Measurements from ENCODE around the gene RANGRF.

DNA sequence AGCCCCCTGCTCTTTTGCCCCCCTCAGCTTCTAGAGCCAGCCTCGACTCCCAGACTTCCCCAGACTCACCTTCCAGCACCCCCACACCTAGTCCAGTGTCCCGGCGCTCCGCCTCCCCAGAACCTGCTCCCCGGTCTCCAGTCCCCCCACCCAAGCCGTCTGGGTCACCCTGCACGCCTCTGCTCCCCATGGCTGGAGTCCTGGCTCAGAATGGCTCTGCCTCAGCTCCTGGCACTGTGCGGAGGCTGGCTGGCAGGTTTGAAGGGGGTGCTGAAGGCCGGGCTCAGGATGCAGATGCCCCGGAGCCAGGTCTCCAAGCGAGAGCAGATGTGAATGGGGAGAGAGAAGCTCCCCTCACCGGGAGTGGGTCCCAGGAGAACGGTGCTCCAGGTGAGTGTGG is 23.8 kb downstream of the RANGRF start:
- TF ChIP-seq, protein P1, sequence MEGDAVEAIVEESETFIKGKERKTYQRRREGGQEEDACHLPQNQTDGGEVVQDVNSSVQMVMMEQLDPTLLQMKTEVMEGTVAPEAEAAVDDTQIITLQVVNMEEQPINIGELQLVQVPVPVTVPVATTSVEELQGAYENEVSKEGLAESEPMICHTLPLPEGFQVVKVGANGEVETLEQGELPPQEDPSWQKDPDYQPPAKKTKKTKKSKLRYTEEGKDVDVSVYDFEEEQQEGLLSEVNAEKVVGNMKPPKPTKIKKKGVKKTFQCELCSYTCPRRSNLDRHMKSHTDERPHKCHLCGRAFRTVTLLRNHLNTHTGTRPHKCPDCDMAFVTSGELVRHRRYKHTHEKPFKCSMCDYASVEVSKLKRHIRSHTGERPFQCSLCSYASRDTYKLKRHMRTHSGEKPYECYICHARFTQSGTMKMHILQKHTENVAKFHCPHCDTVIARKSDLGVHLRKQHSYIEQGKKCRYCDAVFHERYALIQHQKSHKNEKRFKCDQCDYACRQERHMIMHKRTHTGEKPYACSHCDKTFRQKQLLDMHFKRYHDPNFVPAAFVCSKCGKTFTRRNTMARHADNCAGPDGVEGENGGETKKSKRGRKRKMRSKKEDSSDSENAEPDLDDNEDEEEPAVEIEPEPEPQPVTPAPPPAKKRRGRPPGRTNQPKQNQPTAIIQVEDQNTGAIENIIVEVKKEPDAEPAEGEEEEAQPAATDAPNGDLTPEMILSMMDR (IDR thresholded peaks at IDR 0.05): no peak
- TF ChIP-seq POLR2A (IDR thresholded peaks at IDR 0.05): no peak

All from esophagus squamous epithelium (tissue), 4 donors.